B cell (primary cell): ENCODE measurements around the gene DMRT1. TPM values are rescaled to one million over a fixed set of nuclear protein-coding genes. Genes with fewer than 3 reads are reported as not detected.
"Not testable (repeated sequence)": the region's sequence is repeated elsewhere in the genome, so short reads cannot be mapped to it uniquely, and the experiment has no call there.

Experiments used
- ATAC-seq: fragments of 200-7000 bp; cut with Tn5 transposase; one replicate; pipeline ENCODE4 v1.10.0; 2021; ENCODE audit warnings: low read depth, mild to moderate bottlenecking, moderate number of reproducible peaks, moderate library complexity
- CTCF ChIA-PET: fragments of 350-600 bp; sonication (Branson Sonifier 250); formaldehyde crosslinking; loops from one replicate; lab custom pipeline; 2021; ENCODE audit warnings: antibody characterized with exemption, inconsistent platforms; lab: Charles Lee
- POLR2A ChIA-PET: fragments of 350-600 bp; sonication (Branson Sonifier 250); formaldehyde crosslinking; loops from one replicate; lab custom pipeline; 2021; ENCODE audit warnings: antibody characterized with exemption; lab: Charles Lee
- DNase-seq: peaks from one replicate; pipeline ENCODE4 v3.0.0; 2013
- H2AFZ ChIP-seq: 2 replicates; pipeline ENCODE4 v1.6.1; 2012; ENCODE audit warnings: mild to moderate bottlenecking, low read depth, low read length; ENCODE audit not compliant: insufficient read depth, poor library complexity, severe bottlenecking
- H3K27ac ChIP-seq, 2 donors: 1 replicate in 1 of 2; 2 replicates in 1 of 2; pipeline ENCODE4 v1.5.1; 2012 to 2013; ENCODE audit warnings: low read length in 2 of 2, mild to moderate bottlenecking in 2 of 2, moderate library complexity in 1 of 2
- H3K27me3 ChIP-seq, 4 experiments: fragments of 200-600 bp in 1 of 4; sonication (generic) in 1 of 4; replicated peaks in 1 of 4; 1 replicate in 2 of 4; 2 replicates in 2 of 4; pipeline versions ENCODE4 v1.6.1 to v1.7.0; 2013 to 2016; ENCODE audit warnings: low read length in 3 of 4, mild to moderate bottlenecking in 2 of 4, mixed read lengths in 1 of 4, moderate library complexity in 1 of 4; ENCODE audit not compliant: insufficient read depth in 4 of 4, control insufficient read depth in 3 of 4; ENCODE audit errors: control extremely low read depth in 1 of 4
- H3K36me3 ChIP-seq, 2 experiments: replicated peaks in 1 of 2; 1 replicate in 1 of 2; 2 replicates in 1 of 2; pipeline versions ENCODE4 v1.6.1 to v1.7.1; 2013; ENCODE audit warnings: low read length in 1 of 2; ENCODE audit not compliant: insufficient read depth in 2 of 2, control insufficient read depth in 1 of 2; ENCODE audit errors: control extremely low read depth in 1 of 2, extremely low read depth in 1 of 2
- H3K4me1 ChIP-seq, 2 donors: fragments of 200-600 bp in 1 of 2; sonication (generic) in 1 of 2; 1 replicate in 1 of 2; 2 replicates in 1 of 2; pipeline versions ENCODE4 v1.5.1 to v1.6.1; 2013 to 2017; ENCODE audit warnings: low read length in 2 of 2; ENCODE audit not compliant: control insufficient read depth in 2 of 2, insufficient read depth in 2 of 2
- H3K4me2 ChIP-seq: replicated peaks from 2 replicates; pipeline ENCODE3; 2012; ENCODE audit warnings: mild to moderate bottlenecking, low read depth, low read length; ENCODE audit not compliant: poor library complexity, severe bottlenecking
- H3K4me3 ChIP-seq, 5 experiments: fragments of 200-600 bp in 1 of 5; sonication (generic) in 1 of 5; 1 replicate in 3 of 5; 2 replicates in 2 of 5; pipeline versions ENCODE4 v1.5.1 to v1.7.0; 2011 to 2016; ENCODE audit warnings: low read length in 4 of 5, mild to moderate bottlenecking in 4 of 5, low read depth in 2 of 5, control low read depth in 1 of 5, moderate library complexity in 1 of 5; ENCODE audit not compliant: insufficient read depth in 1 of 5; ENCODE audit errors: control extremely low read depth in 1 of 5, extremely low read depth in 1 of 5
- H3K79me2 ChIP-seq: fragments of 200-600 bp; sonication (generic); one replicate; pipeline ENCODE4 v1.6.0; 2016; ENCODE audit warnings: low read length; ENCODE audit not compliant: control insufficient read depth, insufficient read depth
- H3K9ac ChIP-seq: fragments of 200-600 bp; sonication (generic); 2 replicates; pipeline ENCODE4 v1.6.1; 2017; ENCODE audit warnings: mild to moderate bottlenecking, low read length, moderate library complexity
- H3K9me3 ChIP-seq, 3 donors: one replicate each; pipeline versions ENCODE4 v1.6.1 to v1.7.1; 2013; ENCODE audit warnings: low read length in 2 of 3; ENCODE audit not compliant: control insufficient read depth in 2 of 3, insufficient read depth in 1 of 3; ENCODE audit errors: control extremely low read depth in 1 of 3
- H4K20me1 ChIP-seq: 2 replicates; pipeline ENCODE4 v1.6.0; 2012; ENCODE audit warnings: mild to moderate bottlenecking, low read length; ENCODE audit not compliant: insufficient read depth, control insufficient read depth, poor library complexity, severe bottlenecking
- H3K27ac Mint-ChIP-seq: one replicate; pipeline ENCODE4 v1.8.0; 2021; ENCODE audit warnings: mixed read lengths
- H3K27me3 Mint-ChIP-seq: one replicate; pipeline ENCODE4 v1.8.0; 2021; ENCODE audit warnings: mixed read lengths
- H3K4me1 Mint-ChIP-seq: one replicate; pipeline ENCODE4 v1.8.0; 2021; ENCODE audit warnings: mixed read lengths
- H3K4me3 Mint-ChIP-seq: one replicate; pipeline ENCODE4 v1.8.0; 2021; ENCODE audit warnings: mixed read lengths
- H3K9me3 Mint-ChIP-seq: one replicate; pipeline ENCODE4 v1.8.0; 2022; ENCODE audit warnings: mixed read lengths; ENCODE audit not compliant: insufficient read depth
- EZH2 ChIP-seq: IDR thresholded peaks from 2 replicates; pipeline ENCODE4 v1.6.1; 2012; ENCODE audit warnings: borderline replicate concordance, low read depth, mild to moderate bottlenecking, moderate library complexity, low read length; ENCODE audit not compliant: insufficient read depth, poor library complexity, severe bottlenecking
- WGBS: methylation state at CpG from one replicate; pipeline ENCODE4 v1.1.5; 2013; ENCODE audit warnings: missing lambda C conversion rate; ENCODE audit not compliant: insufficient coverage; 5-methylcytosine and 5-hydroxymethylcytosine counted together
- intact Hi-C: fragments of 100-400 bp; cut with micrococcal nuclease; formaldehyde crosslinking; loops from one replicate; pipeline ENCODE4 v1.10.0; 2022
- polyA plus RNA-seq: library from polyadenylated mRNA; depleted of rRNA; stranded (reverse); fragments of >200 nt; gene quantifications from 2 replicates; pipeline ENCODE4 v1.2.3, GENCODE V29; 2012
- total RNA-seq, 2 donors: library from RNA; stranded (reverse); fragments of 120-200 nt in 1 of 2; gene quantifications; 1 replicate in 1 of 2; 2 replicates in 1 of 2; pipeline versions ENCODE4 v1.2.3 to v1.2.4, GENCODE V29; 2013 to 2022
- TF ChIP-seq, protein P1 (sequence below): fragments of 200-600 bp; IDR thresholded peaks from one replicate; pipeline ENCODE4 v1.8.0; 2022; ENCODE audit warnings: antibody characterized with exemption, mild to moderate bottlenecking

DMRT1 gene
- total and polyA plus RNA-seq, 2 donors (not counting 1 experiment from before 2014, with no cell fraction given) = not detected

DNA sequence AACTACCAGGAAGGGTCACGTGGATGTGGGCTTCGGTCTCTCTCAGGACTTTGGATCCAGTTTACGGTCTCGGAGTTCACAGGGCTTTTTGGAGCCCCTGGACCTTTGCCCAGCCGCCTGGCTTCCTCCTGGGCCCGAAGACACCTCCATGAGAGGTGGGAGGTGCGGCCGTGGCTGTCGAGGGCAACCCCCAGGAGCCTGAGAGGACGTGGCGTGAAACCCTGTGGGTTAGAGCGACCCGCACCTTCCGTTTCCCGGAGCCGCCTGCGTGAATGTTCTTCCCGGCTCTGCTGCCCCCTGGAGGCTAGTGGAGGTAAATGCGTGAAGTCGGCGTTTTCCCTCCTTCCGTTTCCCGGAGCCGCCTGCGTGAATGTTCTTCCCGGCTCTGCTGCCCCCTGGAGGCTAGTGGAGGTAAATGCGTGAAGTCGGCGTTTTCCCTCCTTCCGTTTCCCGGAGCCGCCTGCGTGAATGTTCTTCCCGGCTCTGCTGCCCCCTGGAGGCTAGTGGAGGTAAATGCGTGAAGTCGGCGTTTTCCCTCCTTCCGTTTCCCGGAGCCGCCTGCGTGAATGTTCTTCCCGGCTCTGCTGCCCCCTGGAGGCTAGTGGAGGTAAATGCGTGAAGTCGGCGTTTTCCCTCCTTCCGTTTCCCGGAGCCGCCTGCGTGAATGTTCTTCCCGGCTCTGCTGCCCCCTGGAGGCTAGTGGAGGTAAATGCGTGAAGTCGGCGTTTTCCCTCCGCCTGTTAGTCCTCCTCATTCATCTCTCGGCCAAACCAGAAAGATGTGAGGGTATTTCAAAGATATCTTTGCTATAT lies 157.0 kb downstream of the DMRT1 start:
- TF ChIP-seq, protein P1, sequence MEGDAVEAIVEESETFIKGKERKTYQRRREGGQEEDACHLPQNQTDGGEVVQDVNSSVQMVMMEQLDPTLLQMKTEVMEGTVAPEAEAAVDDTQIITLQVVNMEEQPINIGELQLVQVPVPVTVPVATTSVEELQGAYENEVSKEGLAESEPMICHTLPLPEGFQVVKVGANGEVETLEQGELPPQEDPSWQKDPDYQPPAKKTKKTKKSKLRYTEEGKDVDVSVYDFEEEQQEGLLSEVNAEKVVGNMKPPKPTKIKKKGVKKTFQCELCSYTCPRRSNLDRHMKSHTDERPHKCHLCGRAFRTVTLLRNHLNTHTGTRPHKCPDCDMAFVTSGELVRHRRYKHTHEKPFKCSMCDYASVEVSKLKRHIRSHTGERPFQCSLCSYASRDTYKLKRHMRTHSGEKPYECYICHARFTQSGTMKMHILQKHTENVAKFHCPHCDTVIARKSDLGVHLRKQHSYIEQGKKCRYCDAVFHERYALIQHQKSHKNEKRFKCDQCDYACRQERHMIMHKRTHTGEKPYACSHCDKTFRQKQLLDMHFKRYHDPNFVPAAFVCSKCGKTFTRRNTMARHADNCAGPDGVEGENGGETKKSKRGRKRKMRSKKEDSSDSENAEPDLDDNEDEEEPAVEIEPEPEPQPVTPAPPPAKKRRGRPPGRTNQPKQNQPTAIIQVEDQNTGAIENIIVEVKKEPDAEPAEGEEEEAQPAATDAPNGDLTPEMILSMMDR = peak; percentile 65
- DNase-seq = peak; percentile 16
- intact Hi-C loops, H4K20me1 ChIP-seq, H3K4me2 ChIP-seq, H3K79me2 ChIP-seq, H3K36me3 ChIP-seq, ATAC-seq, H3K27ac Mint-ChIP-seq, H3K4me1 Mint-ChIP-seq, H3K27me3 Mint-ChIP-seq, POLR2A ChIA-PET, H3K9me3 Mint-ChIP-seq, H3K4me3 ChIP-seq, H3K9ac ChIP-seq, H3K27ac ChIP-seq, H3K4me3 Mint-ChIP-seq, H3K27me3 ChIP-seq, H2AFZ ChIP-seq, H3K4me1 ChIP-seq: not testable (repeated sequence)
- peaks cover 0 to 14% (median 7%) of the 10 kb centered on the region in 3 donors for H3K9me3 ChIP-seq
- CTCF ChIA-PET = interaction anchor here (1.5 kb wide), 1 partner anchor 11 kb away, joined by 3 read pairs; no protein-coding TSS in a partner anchor
- WGBS = 83% methylated on average over 11 of the region's 55 CpGs

DNA sequence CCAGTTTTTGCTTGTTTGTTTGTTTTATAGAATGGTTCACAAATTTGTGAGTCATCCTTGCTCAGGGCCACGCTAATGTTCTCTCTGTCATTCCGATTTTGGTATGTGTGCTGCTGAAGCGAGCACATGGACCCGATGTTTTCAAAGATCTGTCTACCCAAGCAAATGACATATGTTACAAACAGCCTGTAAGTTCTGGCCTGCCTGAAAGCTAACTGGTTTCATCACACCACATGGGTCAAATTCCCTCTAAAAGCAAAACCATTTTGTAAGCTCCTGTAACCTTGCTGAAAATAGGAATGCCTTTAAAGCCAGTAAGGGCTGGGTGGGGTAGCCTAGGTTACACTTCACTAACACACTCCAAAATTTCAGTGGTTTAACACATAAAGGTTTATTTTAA lies 160.3 kb downstream of the DMRT1 start:
- Mint-ChIP-seq H3K4me3 (no peak overlapping the region), H3K27ac (no peak overlapping the region), H3K9me3 (no peaks in the 10 kb centered on the region), H3K4me1 (peaks cover 2% of the 10 kb centered on the region), H3K27me3 (peaks cover 11% of the 10 kb centered on the region)
- TF ChIP-seq, protein P1 = no peak
- no peak for TF ChIP-seq EZH2
- H4K20me1 ChIP-seq = no peaks in the 10 kb centered on the region
- no peak for DNase-seq
- no peak overlapping the region for H3K9ac ChIP-seq
- no peak overlapping the region for H3K4me3 ChIP-seq
- H3K27ac ChIP-seq = no peak overlapping the region
- no peak overlapping the region for H2AFZ ChIP-seq
- H3K36me3 ChIP-seq = no peaks in the 10 kb centered on the region
- no peak for ATAC-seq
- peaks cover 0 to 5% (median 0%) of the 10 kb centered on the region in 4 experiments for H3K27me3 ChIP-seq
- no peak overlapping the region for H3K4me2 ChIP-seq
- WGBS = no CpG with 5 or more reads among the region's 4 CpGs
- peaks cover 0 to 14% (median 7%) of the 10 kb centered on the region in 3 donors for H3K9me3 ChIP-seq
- ChIA-PET CTCF (interaction anchor here (0.6 to 1.3 kb wide), 3 partner anchors 91 to 618 kb away, joined by 4 read pairs; no protein-coding TSS in a partner anchor), POLR2A (no interaction called here)
- peaks cover 3% of the 10 kb centered on the region in 2 donors for H3K4me1 ChIP-seq
- no peaks in the 10 kb centered on the region for H3K79me2 ChIP-seq
- intact Hi-C loops = no loop called here
